KMS-11 (cell line): ENCODE results near the gene ZNF212.
"Not testable (repeated sequence)": the region's sequence is repeated elsewhere in the genome, so short reads cannot be mapped to it uniquely, and the experiment has no call there.

ENCODE experiments used
- H2AFZ ChIP-seq: fragments of 200-600 bp; sonication (generic); 2 replicates; pipeline ENCODE4 v1.6.1; 2016; ENCODE audit warnings: antibody characterized with exemption, mixed run types, low read depth
- H3K27ac ChIP-seq: fragments of 200-600 bp; sonication (generic); 2 replicates; pipeline ENCODE4 v1.6.1; 2016; ENCODE audit warnings: mild to moderate bottlenecking, mixed run types
- H3K27me3 ChIP-seq: fragments of 200-600 bp; sonication (generic); 2 replicates; pipeline ENCODE4 v1.6.1; 2017; ENCODE audit warnings: mild to moderate bottlenecking, low read depth, mixed run types, moderate library complexity; ENCODE audit not compliant: insufficient read depth
- H3K36me3 ChIP-seq: fragments of 200-600 bp; sonication (generic); 2 replicates; pipeline ENCODE4 v1.6.1; 2017; ENCODE audit warnings: mild to moderate bottlenecking, mixed run types; ENCODE audit not compliant: insufficient read depth
- H3K4me1 ChIP-seq: fragments of 200-600 bp; sonication (generic); 2 replicates; pipeline ENCODE4 v1.6.1; 2016; ENCODE audit warnings: mild to moderate bottlenecking, low read depth, mixed run types; ENCODE audit not compliant: poor library complexity, severe bottlenecking
- H3K4me2 ChIP-seq: fragments of 200-600 bp; sonication (generic); 2 replicates; pipeline ENCODE4 v1.7.0; 2016; ENCODE audit warnings: mild to moderate bottlenecking, mixed run types
- H3K4me3 ChIP-seq: fragments of 200-600 bp; sonication (generic); IDR thresholded peaks from 2 replicates; pipeline ENCODE4 v1.6.1; 2017; ENCODE audit warnings: low read depth, low read length, mixed read lengths; ENCODE audit not compliant: insufficient read depth
- H3K79me2 ChIP-seq: fragments of 200-600 bp; sonication (generic); 2 replicates; pipeline ENCODE4 v1.6.1; 2016; ENCODE audit warnings: low read depth, mixed run types; ENCODE audit not compliant: insufficient read depth
- H3K9ac ChIP-seq: fragments of 200-600 bp; sonication (generic); 2 replicates; pipeline ENCODE4 v1.6.1; 2016; ENCODE audit warnings: mild to moderate bottlenecking, mixed run types
- H4K20me1 ChIP-seq: fragments of 200-600 bp; sonication (generic); 2 replicates; pipeline ENCODE4 v1.6.1; 2016; ENCODE audit warnings: mild to moderate bottlenecking, mixed run types; ENCODE audit not compliant: insufficient read depth
- TF ChIP-seq, protein P1 (sequence below): fragments of 200-600 bp; sonication (generic); conservative IDR thresholded peaks from 2 replicates; pipeline ENCODE4 v1.6.1; 2017; ENCODE audit warnings: low read depth, mild to moderate bottlenecking, antibody characterized with exemption, low read length, moderate library complexity, mixed read lengths

The ZNF212 gene

GRCh38 chr7:149226840-149227494 lies 12.5 kb upstream of the ZNF212 start:
- Histone ChIP-seq H3K79me2 (no peaks in the 10 kb centered on the region), H3K36me3 (0 out of 2 replicates have a peak, but pooled peaks cover 5% of the 10 kb centered on the region), H3K27me3 (no peaks in the 10 kb centered on the region), H3K4me1 (no peaks in the 10 kb centered on the region), H3K4me2 (no peak overlapping the region), H4K20me1 (no peaks in the 10 kb centered on the region), H3K9ac (no peak overlapping the region), H2AFZ (no peak overlapping the region), H3K27ac (no peak overlapping the region), H3K4me3 (no peak overlapping the region)
- TF ChIP-seq, protein P1, sequence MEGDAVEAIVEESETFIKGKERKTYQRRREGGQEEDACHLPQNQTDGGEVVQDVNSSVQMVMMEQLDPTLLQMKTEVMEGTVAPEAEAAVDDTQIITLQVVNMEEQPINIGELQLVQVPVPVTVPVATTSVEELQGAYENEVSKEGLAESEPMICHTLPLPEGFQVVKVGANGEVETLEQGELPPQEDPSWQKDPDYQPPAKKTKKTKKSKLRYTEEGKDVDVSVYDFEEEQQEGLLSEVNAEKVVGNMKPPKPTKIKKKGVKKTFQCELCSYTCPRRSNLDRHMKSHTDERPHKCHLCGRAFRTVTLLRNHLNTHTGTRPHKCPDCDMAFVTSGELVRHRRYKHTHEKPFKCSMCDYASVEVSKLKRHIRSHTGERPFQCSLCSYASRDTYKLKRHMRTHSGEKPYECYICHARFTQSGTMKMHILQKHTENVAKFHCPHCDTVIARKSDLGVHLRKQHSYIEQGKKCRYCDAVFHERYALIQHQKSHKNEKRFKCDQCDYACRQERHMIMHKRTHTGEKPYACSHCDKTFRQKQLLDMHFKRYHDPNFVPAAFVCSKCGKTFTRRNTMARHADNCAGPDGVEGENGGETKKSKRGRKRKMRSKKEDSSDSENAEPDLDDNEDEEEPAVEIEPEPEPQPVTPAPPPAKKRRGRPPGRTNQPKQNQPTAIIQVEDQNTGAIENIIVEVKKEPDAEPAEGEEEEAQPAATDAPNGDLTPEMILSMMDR: no peak

GRCh38 chr7:149228831-149229471 lies 10.5 kb upstream of the ZNF212 start:
- Histone ChIP-seq H3K4me3 (no peak overlapping the region), H3K27ac (no peak overlapping the region), H3K36me3 (0 out of 2 replicates have a peak, but pooled peaks cover 5% of the 10 kb centered on the region), H3K9ac (no peak overlapping the region), H3K4me2 (no peak overlapping the region), H2AFZ (no peak overlapping the region), H4K20me1 (no peaks in the 10 kb centered on the region), H3K27me3 (no peaks in the 10 kb centered on the region), H3K4me1 (no peaks in the 10 kb centered on the region), H3K79me2 (no peaks in the 10 kb centered on the region)
- TF ChIP-seq, protein P1: no peak

DNA sequence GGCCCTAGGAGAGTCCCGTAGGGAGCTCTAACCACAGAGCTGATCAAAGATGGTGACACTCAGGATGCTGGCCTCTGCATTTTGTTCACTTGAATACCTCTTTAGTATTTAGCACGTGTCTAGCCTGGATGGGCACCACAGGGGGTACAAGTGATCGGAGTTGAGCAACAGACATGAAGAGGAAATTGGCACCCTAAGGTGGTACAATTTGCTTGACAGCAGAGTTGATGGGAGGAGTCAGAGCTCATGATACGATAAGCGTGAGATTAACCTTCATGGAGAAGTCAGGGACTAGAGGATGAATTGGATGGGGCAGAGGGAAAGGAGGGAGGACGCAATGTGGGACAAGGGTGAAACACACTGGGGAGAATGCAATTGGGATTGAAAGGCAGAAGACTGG lies 9.9 kb upstream of the ZNF212 start:
- Histone ChIP-seq H3K4me1 (no peaks in the 10 kb centered on the region), H3K36me3 (0 out of 2 replicates have a peak, but pooled peaks cover 1% of the 10 kb centered on the region), H3K27me3 (no peaks in the 10 kb centered on the region), H4K20me1 (no peaks in the 10 kb centered on the region), H3K27ac (no peak overlapping the region), H3K9ac (no peak overlapping the region), H2AFZ (no peak overlapping the region), H3K79me2 (no peaks in the 10 kb centered on the region), H3K4me3 (no peak overlapping the region), H3K4me2 (no peak overlapping the region)
- TF ChIP-seq, protein P1: no peak

DNA sequence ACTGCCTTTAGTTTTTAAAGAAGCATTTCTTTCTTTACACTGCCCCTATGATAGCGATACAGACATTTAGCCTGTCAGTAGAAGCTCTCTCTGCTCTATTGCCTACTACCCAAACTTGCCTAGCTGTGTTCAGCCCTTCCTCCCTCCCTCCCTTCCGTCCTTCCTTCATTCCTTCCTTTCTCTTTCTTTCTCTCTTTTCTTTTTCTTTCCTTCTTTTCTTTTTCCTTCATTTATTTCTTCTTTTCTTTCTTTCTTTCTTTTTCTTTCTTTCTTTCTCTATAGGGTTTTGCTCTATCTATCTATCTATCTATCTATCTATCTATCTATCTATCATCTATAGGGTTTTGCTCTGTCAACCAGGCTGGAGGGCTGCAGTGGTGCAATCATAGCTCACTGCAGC lies 7.1 kb upstream of the ZNF212 start:
- Histone ChIP-seq H3K9ac (no peak overlapping the region), H4K20me1 (no peaks in the 10 kb centered on the region), H3K4me1 (no peaks in the 10 kb centered on the region), H3K36me3 (no peaks in the 10 kb centered on the region), H3K79me2 (no peaks in the 10 kb centered on the region), H3K27ac (no peak overlapping the region), H3K4me2 (no peak overlapping the region), H2AFZ (no peak overlapping the region), H3K27me3 (0 out of 2 replicates have a peak, but pooled peaks cover 6% of the 10 kb centered on the region), H3K4me3 (no peak overlapping the region)
- TF ChIP-seq, protein P1: no peak

- H3K9ac ChIP-seq, H2AFZ ChIP-seq, H3K27me3 ChIP-seq, H3K36me3 ChIP-seq, H3K4me1 ChIP-seq, H3K4me2 ChIP-seq, H3K27ac ChIP-seq, H4K20me1 ChIP-seq, H3K79me2 ChIP-seq, H3K4me3 ChIP-seq: not testable (repeated sequence)
These were observed 5.7 kb upstream of the ZNF212 start for GRCh38 chr7:149233655-149234204.
